WTC11 (cell line): ENCODE data around the gene SSU72.

Experiments
- CTCF ChIP-seq: fragments of 200-600 bp; IDR thresholded peaks from 2 replicates; pipeline ENCODE4 v1.8.0; 2022; ENCODE audit warnings: antibody characterized with exemption
- ELF4 ChIP-seq: sonication (generic); formaldehyde crosslinking; IDR thresholded peaks from 2 replicates; pipeline ENCODE4 v1.8.1; 2022; ENCODE audit warnings: low read depth, mild to moderate bottlenecking, moderate library complexity, missing genetic modification reagents
- ESRRA ChIP-seq: sonication (generic); formaldehyde crosslinking; IDR thresholded peaks from 2 replicates; pipeline ENCODE4 v1.8.1; 2022; ENCODE audit warnings: mild to moderate bottlenecking, missing genetic modification reagents, borderline replicate concordance
- FOXK1 ChIP-seq: sonication (generic); formaldehyde crosslinking; IDR thresholded peaks from 2 replicates; pipeline ENCODE4 v1.8.0; 2022; ENCODE audit warnings: mild to moderate bottlenecking, moderate library complexity, missing genetic modification reagents
- JUN ChIP-seq: sonication (generic); formaldehyde crosslinking; IDR thresholded peaks from 2 replicates; pipeline ENCODE4 v1.8.0; 2023; ENCODE audit warnings: mild to moderate bottlenecking, missing genetic modification reagents
- MAX ChIP-seq: sonication (generic); formaldehyde crosslinking; IDR thresholded peaks from 2 replicates; pipeline ENCODE4 v1.8.0; 2022; ENCODE audit warnings: mild to moderate bottlenecking, missing genetic modification reagents
- MLX ChIP-seq: sonication (generic); formaldehyde crosslinking; IDR thresholded peaks from 2 replicates; pipeline ENCODE4 v1.8.1; 2023; ENCODE audit warnings: mild to moderate bottlenecking, missing genetic modification reagents, moderate library complexity
- NFYB ChIP-seq: sonication (generic); formaldehyde crosslinking; conservative IDR thresholded peaks from 2 replicates; pipeline ENCODE4 v1.8.0; 2022; ENCODE audit warnings: low read depth, missing genetic modification reagents
- RORB ChIP-seq: fragments of 250-450 bp; sonication (Bioruptor Pico); IDR thresholded peaks from 2 replicates; pipeline ENCODE4 v1.9.0; 2021; ENCODE audit warnings: mild to moderate bottlenecking
- SP1 ChIP-seq: sonication (generic); formaldehyde crosslinking; conservative IDR thresholded peaks from 2 replicates; pipeline ENCODE4 v1.8.1; 2022; ENCODE audit warnings: missing genetic modification reagents
- ZNF121 ChIP-seq: sonication (generic); formaldehyde crosslinking; IDR thresholded peaks from 2 replicates; pipeline ENCODE4 v1.8.0; 2023; ENCODE audit warnings: missing genetic modification reagents

- TF ChIP-seq CTCF: no peak
- no peak for TF ChIP-seq ESRRA (CRISPR knock-in tag)
- TF ChIP-seq ELF4 (CRISPR knock-in tag): no peak
- no peak for TF ChIP-seq MAX (CRISPR knock-in tag)
- no peak for TF ChIP-seq MLX (CRISPR knock-in tag)
- TF ChIP-seq SP1 (CRISPR knock-in tag): no peak
- no peak for TF ChIP-seq FOXK1 (CRISPR knock-in tag)
- TF ChIP-seq JUN (CRISPR knock-in tag): no peak
- no peak for TF ChIP-seq RORB (CRISPR knock-in tag)
- TF ChIP-seq ZNF121 (CRISPR knock-in tag): no peak
- no peak for TF ChIP-seq NFYB (CRISPR knock-in tag)
These were observed 29.8 kb upstream of the SSU72 start for GRCh38 chr1:1604374-1605033.
